HG03108 (cell line): ENCODE results near the gene RFX4.
"Not testable (repeated sequence)": the region's sequence is repeated elsewhere in the genome, so short reads cannot be mapped to it uniquely, and the experiment has no call there.

ENCODE experiments used
- ATAC-seq: cut with Tn5 transposase; IDR thresholded peaks from one replicate; pipeline ENCODE4 v1.9.1; 2021; ENCODE audit warnings: moderate library complexity; ENCODE audit not compliant: unreplicated experiment

RFX4 gene

DNA sequence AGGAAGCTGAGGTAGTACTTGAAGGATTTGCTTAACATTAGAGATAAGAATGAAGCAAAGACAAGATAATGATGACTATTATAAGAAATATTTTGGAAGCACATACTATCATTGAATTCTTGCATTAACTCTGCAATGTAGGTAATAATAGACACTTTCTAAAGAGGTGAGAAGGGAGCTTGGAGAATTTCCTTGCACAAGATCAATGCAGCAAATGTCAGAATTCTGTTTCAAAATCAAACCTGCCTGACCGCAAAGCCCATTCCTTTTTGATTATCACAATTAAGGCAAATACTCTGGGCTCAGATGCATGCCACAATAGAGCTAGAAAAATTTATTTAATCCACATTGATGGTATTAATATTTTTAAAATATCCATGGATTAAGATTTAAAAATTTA is 141.3 kb downstream of the RFX4 start:
- ATAC-seq: no peak

GRCh38 chr12:106724934-106725333 is 142.1 kb downstream of the RFX4 start:
- ATAC-seq: no peak

GRCh38 chr12:106726603-106727202 is 143.9 kb downstream of the RFX4 start:
- ATAC-seq: not testable (repeated sequence)

- ATAC-seq: no peak
These were observed 146.8 kb downstream of the RFX4 start for GRCh38 chr12:106729611-106730010.

GRCh38 chr12:106732890-106733289 is 150.1 kb downstream of the RFX4 start:
- ATAC-seq: no peak

DNA sequence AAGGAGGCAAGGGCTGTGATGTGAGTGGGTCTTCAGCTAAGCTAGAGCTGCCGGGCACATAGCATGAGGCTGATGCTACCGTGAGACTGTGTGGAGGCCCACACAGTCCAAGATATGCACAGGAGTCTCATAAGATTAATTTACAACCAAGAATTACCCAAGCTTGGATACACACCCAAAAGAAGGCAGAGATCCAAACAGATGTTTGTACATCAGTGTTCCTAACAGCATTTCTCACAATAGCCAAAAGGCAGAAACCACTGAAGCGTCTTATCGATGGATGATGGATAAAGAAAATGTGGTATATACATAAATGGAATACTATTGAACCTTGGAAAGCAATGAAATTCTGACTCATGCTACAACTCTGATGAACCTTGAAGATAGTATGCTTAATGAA is 150.9 kb downstream of the RFX4 start:
- no peak for ATAC-seq

DNA sequence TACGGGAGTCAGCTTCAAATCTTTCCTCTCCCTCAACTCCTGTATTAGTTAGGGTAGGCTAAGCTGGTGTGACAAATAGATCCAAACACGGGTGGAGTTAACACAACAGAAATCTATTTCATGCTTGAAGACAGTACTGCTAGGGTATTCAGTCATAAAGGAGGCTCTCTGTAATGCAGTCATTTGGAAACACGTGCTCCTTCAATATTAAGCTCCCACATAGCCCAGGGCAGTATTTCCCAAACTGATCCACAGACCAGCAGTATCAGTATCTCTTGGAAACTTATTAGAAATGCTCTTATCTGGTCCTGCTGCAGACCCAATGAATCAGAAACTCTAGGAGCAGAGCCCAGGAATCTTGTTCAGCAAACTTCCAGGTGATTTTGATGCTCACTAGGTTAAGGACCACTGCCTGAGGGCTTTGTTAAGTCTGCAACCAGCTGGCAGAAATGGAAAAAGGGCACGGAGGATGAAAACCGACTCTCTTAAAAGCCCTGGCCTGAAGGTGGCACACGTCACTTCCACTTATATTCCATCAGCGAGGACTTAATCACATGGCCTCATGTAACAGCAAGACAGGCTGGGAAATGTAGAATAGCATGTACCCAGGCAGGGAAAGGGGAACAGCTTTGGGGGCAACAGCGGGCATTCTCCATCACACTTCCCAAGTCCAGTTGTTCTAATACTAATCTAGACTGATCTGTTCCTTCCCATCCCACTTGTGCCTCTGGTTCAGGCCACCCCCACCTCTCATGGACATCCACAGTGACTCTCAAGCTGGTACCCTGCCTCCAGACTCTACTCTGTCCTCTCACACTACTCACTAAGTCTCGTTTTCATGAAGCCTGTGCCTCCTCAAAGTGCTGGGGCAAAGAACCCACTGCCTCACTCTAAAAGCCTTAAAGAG is 153.5 kb downstream of the RFX4 start:
- no peak for ATAC-seq

DNA sequence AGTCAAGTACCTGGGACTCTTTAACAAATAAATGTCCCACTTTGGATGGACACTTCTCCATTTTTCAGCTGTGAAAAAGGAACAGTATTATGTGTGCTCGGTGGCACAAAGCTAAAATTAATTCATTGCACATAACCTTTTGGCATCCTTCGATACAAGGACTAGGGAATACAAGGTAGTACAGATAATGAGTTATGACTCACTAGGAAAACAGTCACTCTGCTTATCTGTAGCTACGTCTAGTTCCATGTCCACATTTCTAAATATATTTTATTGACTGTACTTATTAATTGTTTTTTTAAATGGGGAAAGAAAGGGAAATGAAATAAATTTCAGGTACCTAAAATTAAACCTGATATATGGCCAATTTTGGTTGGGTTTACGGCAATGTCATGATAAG is 156.5 kb downstream of the RFX4 start:
- no peak for ATAC-seq

DNA sequence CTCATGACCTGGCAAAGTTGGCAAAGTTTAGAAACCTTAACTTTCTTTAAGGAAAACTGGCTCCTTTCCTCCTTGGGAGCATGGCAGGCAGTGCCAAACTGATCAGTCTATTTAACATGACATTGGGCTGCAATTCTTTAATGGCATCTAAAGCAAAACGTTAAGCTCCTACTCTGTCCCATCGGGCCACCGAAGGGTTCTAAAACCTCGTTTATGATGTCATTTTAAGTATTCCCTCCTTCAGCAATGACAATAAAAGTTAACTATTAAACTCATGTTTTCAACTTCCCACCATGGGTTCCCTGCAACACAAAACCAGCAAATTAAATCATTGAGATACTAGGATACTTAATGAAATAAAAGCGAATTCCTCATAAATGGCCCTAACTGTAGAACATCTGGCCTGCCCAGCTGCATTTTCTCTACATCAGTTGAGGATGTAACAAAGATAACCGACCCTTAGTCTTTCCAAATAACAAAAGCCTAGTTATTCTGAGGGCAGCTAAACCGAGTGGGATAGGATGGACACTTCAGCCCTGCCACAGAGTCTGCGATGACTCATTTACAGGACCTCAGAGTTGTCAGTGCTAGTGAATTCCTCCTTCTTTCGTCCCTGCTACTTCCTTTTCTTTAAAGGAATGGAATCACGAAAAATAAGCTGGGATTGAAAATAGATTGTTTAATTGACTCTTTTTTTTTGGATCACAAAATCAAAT is 157.2 kb downstream of the RFX4 start:
- no peak for ATAC-seq

GRCh38 chr12:106740818-106741217 is 158.0 kb downstream of the RFX4 start:
- ATAC-seq: no peak

GRCh38 chr12:106741247-106741646 is 158.4 kb downstream of the RFX4 start:
- no peak for ATAC-seq

DNA sequence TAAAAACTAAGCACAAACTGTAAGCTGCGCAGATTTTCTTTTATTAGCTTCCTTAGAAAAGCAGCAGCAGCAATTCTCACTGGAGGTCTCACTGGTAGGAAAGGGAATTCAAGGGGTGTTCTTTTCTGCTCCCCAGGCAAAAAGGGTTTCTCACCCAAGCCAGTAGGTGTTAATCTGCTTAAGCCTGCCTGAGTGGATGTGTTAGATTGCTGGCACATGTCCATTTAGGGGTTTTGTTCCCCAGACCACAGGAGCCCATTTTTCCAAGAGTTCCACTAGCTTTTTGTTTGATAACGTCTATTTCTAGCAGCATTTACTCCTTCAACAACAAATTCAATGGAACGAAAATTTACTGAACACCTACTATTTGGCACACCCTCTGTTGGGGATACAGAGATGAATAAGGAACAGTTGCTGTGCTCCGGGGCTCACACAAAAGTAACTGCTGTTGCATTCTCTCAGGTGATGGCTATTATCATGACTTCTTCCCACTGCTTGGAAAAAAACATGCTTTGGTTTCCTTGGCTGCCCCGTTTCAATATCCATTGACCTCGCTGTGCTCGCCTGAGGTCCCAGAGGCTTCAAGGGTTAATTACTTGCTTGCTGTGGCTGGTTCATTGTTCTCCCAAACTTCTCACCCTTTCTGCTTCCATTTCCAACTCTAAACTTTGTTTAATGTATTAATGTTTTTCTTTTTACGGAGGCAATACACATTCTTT is 160.6 kb downstream of the RFX4 start:
- no peak for ATAC-seq

DNA sequence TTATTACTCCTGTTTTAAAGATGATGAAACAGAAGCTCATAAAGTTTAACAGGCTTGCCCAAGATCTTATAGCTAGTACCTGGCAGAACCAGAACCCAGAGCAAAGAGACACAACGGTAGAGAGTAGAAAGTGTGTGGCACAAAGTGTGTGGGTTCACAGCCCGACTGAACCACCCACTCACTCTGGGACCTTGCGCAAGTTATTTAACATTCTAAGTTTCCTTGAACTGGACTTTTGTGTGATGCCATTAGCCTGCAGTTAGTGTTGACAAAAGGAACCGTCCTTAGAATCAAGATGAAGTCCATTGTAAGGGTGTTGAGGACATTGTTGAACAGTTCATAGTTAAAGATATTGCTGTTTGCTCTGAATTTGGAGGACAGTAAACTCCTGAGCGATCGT is 161.8 kb downstream of the RFX4 start:
- ATAC-seq: no peak

DNA sequence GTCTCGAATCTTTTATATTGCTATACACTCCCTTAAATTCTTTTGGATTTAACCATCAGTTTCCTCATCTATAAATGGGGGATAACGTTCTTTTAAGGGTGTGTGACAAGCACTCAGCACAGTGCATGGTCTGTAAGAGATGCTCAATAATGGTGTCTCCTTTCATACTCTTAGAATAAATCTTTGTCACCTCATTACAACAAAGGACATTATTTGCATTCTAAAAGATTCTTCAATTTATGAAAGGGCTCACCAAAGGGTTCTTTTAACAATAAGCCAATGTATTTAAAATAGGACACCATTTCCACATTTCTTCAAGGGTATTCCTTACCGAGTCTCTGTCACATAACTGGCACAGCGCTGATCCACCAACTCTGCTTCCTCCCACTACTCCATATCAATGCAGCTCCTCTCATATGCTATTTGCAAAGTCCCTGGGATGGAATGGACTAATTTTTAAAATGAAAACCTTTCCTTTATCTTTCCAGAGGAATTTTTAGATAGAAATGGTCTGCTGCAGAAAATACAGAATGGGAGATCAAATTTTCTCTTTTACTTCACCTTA is 162.5 kb downstream of the RFX4 start:
- ATAC-seq: no peak

- ATAC-seq: no peak
These were observed 165.2 kb downstream of the RFX4 start for GRCh38 chr12:106747973-106748436.

DNA sequence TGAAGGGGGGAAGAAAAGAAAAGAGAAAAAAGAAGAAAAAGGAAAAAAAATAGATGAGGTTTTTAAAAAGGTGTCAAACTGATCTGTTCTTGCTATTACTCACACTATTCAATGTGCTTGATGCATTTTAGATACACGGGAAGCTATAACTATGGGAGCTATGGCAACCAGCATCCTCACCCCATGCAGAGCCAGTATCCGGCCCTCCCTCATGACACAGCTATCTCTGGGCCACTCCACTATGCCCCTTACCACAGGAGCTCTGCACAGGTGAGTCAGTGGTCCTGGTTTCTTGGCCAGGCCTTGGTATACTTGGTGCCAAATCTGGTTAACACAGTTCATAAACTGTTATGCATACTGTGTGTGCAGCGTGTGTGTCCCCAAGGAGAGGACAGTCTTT is 167.7 kb downstream of the RFX4 start:
- no peak for ATAC-seq

GRCh38 chr12:106753526-106753925 is 170.7 kb downstream of the RFX4 start:
- peak; percentile 97 for ATAC-seq

GRCh38 chr12:106754331-106754730 is 171.5 kb downstream of the RFX4 start:
- ATAC-seq: no peak

DNA sequence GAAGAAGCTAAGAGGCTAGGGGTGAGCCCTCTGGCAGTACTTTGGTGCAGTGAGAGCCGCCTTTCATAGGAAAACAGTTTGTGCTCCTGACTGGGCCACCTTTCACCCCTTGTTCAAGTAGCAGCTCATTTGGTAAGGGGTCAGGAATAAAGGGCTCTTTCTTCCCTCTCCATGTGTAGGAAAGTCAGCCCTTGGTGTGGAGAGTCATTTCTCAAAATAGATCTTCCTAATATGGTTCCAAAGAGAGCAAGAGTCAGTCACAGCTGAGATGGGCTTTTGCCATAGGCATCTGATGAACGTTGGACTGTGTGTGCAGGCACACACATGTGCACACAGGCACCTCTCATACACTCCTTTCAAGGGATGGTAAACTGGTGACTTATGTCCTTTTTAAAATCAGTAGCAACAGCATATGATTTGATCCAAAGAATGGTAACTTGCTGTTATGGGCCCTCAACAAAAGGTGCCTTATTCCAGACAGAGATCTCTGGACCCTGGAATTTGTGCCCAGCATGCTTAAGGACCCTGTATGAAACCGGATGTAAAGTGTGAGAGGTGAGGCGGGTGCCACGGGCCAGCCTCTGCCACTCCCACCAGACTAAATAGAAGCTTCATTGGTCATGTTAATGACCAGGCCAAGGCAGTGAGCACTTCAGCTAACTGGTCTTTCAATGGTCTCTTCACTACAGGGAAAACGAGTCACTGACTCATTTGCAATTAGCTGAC is 175.0 kb downstream of the RFX4 start:
- no peak for ATAC-seq
